ENCODE results near the gene ABLIM2.

The ABLIM2 gene

GRCh38 chr4:8157944-8158709, 486 bp downstream of the ABLIM2 start:
- no peak for TF ChIP-seq CTCF (IDR thresholded peaks at IDR 0.05)

GRCh38 chr4:8157496-8157895, 1.1 kb downstream of the ABLIM2 start:
- no peak for TF ChIP-seq CTCF (IDR thresholded peaks at IDR 0.05)

GRCh38 chr4:8156617-8157016, 2.0 kb downstream of the ABLIM2 start:
- TF ChIP-seq CTCF (IDR thresholded peaks at IDR 0.05) = no peak

GRCh38 chr4:8155660-8156421, 2.8 kb downstream of the ABLIM2 start:
- no peak for TF ChIP-seq CTCF (IDR thresholded peaks at IDR 0.05)

- no peak for TF ChIP-seq CTCF (IDR thresholded peaks at IDR 0.05)
These were observed 3.6 kb downstream of the ABLIM2 start for GRCh38 chr4:8155048-8155447.

GRCh38 chr4:8153441-8153840, 5.2 kb downstream of the ABLIM2 start:
- TF ChIP-seq CTCF (IDR thresholded peaks at IDR 0.05) = no peak

- TF ChIP-seq CTCF (IDR thresholded peaks at IDR 0.05) = no peak
These were observed 5.8 kb downstream of the ABLIM2 start for GRCh38 chr4:8152865-8153257.
